NT2/D1 (cell line): ENCODE data around the gene ZMAT5.

Source experiments
- SUZ12 ChIP-seq: IDR thresholded peaks from 2 replicates; pipeline ENCODE4 v1.6.1; 2011; ENCODE audit not compliant: insufficient read length, insufficient read depth; ENCODE audit errors: extremely low read depth
- YY1 ChIP-seq: IDR thresholded peaks from 2 replicates; pipeline ENCODE4 v1.6.1; 2011; ENCODE audit not compliant: insufficient read length, insufficient read depth
- ZNF274 ChIP-seq: IDR thresholded peaks from 2 replicates; pipeline ENCODE4 v1.6.1; 2011; ENCODE audit warnings: mild to moderate bottlenecking, low read depth, low read length

- no peak for TF ChIP-seq ZNF274
- TF ChIP-seq YY1, result no peak
- no peak for TF ChIP-seq SUZ12
Measured at GRCh38 chr22:29722151-29722550, 44.7 kb downstream of the ZMAT5 start.
